Measurements from ENCODE around the gene PHETA1. TPM values are rescaled to one million over a fixed set of nuclear protein-coding genes. Genes with fewer than 3 reads are reported as not detected.
A peak's percentile ranks its signal among the peaks of the same experiment; 100 is the strongest.
"Not testable (repeated sequence)": the region's sequence is repeated elsewhere in the genome, so short reads cannot be mapped to it uniquely, and the experiment has no call there.

The PHETA1 gene
- total RNA-seq, 1 experiment from 2014 or later = 2.3 TPM

GRCh38 chr12:111351026-111351425, 17.9 kb downstream of the PHETA1 start:
- DNase-seq (ENCODE audit: low read depth) = no peak

DNA sequence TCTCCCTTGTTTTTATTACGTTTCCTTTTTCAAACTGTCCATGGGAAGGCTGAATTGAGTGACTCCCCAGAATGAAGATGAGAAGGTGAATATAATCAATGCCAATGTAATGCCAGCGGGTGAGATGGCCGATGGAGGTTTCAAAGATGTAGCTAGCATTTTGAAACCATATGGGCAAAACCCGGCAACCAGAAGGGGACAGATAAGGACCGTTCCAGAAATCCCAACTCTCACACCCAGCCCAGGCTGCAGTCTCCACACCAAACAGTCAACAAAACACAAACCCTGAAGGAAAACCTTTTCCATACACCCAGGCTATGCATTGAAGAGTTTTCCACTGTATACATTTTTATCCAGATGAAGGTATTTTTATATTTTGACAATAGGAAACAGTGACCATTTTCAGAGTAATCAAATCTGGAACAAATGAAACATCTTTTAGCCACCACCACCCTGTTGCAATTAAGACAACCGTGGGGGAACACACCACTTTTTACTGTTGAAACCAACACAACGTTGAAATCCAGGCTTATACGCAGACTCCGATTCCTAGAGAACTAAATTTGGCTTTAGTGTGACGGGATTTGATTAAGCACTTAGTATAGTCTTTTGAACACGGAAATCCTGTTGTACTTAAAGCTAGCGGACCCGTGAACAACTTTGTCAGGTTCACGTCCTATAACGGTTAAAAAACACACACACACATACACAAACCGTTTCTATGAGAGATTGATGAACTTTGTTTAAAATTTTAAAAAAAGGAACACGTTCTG, 19.0 kb downstream of the PHETA1 start:
- no peak for DNase-seq (ENCODE audit: low read depth)

DNA sequence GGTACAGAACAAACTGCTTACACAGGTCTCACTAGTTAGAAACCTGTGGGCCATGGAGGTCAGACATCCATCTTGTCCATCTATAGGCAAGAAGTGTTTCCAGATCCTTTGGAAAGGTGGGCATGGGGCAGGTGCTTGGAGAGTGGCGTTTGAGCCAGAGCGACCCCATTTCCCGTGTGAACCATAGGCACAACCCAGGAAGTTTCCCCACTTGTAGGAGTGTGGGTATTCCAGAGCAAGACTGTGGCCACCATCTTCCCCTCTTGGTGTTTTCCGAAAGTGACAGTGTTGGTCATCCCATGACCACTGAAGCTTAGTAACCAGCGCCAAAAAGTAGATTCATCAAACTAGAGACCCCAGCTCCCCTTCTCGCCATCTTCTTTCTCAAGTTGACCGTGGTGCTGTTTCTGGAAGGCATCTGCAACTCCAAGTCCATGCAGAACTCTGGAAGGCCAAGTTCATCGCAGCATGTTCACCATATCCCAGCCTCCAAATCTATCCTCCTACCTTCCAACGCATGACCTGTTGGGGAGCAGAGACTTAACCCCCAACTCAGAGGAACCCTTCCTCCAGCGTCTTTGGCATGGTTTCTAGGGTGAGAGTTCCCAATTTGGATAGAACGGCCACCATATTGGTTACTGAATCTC, 19.7 kb downstream of the PHETA1 start:
- DNase-seq (ENCODE audit: low read depth) = no peak

- no peak for DNase-seq (ENCODE audit: low read depth)
Observed at GRCh38 chr12:111347891-111348644, 20.8 kb downstream of the PHETA1 start.

DNA sequence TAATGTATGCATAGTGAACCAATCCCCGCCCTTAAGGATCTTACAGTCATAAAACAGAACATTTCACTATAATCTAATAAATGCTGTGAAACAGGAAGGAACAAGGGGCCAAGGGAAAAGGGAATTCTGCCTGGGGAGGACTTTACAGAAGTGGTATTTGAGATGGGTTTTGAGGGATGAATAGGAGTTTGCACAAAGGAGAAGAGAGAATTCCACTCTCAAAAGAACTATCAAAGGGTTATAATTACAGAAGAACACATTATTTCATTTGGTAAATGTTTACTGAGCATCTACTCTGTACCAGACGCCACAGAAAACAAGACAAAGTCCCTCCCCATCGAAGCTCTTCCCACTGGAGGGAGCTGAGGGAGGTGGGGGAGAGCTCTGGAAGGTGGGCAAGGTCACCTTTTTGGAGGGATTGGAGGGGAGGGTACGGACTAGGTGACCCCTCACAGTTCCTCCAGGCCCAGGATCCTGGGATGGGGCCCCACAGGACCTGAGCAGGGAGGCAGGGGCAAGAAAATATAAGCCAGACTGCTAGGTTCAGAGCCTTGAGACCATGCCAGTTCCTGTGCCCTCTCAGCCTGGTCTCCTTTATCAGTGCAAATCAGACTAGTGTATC, 24.5 kb downstream of the PHETA1 start:
- DNase-seq (ENCODE audit: low read depth) = no peak

- no peak for DNase-seq (ENCODE audit: low read depth)
Observed at GRCh38 chr12:111343181-111343580, 25.7 kb downstream of the PHETA1 start.

DNA sequence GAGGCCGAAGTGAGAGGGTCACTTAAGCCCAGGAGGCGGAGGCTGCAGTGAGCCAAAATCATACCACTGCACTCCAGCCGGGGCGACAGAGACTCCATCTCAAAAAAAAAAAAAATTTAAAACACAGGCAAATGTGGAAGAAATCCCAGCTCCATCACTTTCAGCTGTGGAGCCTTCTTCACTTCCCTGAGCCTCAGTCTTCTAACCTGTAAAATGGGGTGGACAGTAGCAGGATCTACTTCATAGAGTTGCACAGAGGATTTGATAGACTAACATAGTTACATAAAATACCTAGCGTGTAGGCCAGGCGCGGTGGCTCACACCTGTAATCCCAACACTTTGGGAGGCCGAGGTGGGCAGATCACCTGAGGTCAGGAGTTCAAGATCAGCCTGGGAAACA, 26.5 kb downstream of the PHETA1 start:
- no peak for DNase-seq (ENCODE audit: low read depth)

DNA sequence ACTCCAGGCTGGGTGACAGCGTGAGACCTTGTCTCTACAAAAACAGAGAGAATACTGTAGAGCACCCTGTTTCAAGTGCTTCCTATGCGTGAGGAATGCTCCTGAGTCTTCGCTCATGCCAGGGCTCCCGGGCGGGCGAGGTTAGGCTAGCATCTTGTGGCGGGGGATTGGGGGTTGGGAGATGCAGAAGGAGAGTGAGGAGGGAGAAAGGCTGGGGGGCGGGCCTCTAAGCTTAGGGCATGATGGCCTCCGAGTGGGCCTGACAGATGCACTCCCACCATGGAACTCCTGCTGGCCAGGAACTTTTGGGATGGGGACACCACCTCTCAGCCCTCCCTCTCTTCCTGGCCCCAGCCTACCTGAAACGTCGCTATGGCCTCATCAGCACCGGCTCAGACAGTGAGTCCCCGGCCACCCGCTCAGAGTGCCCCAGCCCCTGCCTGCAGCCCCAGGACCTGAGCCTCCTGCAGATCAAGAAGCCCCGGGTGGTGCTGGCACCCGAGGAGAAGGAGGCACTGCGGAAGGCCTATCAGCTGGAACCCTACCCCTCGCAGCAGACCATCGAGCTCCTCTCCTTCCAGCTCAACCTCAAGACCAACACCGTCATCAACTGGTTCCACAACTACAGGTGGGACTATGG, 27.3 kb downstream of the PHETA1 start:
- no peak for DNase-seq (ENCODE audit: low read depth)

DNA sequence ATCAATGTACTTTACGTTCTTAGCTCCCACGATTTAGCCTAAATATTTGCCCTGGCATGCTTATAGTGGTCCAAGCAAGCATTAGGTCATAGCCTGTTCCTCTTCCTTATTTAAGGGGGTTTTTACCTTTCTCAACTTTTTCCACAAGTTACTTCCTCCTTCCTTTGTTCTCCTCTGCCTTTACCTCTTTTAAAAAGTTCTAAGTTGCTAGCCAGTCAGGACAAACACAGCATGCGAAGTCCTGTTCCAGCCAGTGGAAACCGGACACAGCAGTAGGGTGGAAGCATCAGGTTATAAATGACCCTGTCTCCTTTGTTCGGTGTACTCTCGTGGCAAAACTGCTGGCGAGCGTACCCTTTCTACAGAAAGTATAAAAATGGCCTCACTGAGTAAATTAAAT, 28.2 kb downstream of the PHETA1 start:
- DNase-seq (ENCODE audit: low read depth) = not testable (repeated sequence)

DNA sequence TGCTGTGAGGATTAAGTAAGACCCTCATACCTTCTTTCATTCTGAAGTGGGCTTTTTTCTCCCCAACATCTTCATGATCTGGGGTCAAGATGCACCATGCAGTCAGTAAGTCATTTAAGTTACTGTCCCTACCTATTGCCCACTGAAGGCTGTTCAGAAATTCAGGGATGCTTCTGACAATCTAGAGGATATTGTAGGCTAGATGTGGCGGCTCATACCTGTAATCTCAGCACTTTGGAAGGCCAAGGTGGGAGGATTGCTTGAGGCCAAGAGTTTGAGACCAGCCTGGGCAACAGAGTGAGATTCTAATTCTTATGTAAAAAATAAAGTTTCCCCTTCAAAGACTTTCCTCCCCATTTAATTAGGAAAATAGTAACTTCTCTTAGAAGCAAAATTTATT, 28.7 kb downstream of the PHETA1 start:
- no peak for DNase-seq (ENCODE audit: low read depth)

DNA sequence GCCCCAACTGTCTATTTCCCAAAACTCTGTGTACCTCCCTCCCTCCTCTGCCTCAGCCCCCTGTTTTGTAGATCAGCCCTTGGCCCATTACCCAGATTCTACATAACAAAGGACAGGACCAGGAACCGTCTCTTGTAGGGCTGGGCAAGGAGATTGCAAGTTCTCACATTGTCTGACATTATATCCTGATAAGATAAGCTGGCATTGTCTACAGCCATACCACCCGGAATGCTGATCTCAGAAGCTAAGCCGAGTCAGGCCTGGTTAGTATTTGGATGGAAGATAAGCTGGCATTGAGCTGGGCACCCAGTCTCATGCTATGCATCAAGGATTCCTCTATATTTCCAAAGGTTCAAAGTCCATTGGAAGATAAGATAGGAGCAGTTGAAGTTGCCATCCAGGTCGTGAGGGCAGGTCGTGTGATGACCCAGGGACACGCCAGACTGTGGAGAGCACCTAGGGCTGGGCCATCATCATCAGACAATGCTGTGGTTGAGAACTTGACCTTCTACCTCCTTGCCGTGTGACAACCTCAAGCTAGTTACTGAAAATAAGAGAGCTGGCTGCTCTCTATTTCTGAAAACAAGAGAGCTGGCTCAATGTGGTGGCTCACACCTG, 29.5 kb downstream of the PHETA1 start:
- no peak for DNase-seq (ENCODE audit: low read depth)

- no peak for DNase-seq (ENCODE audit: low read depth)
Observed at GRCh38 chr12:111338096-111338495, 30.8 kb downstream of the PHETA1 start.

- no peak for DNase-seq (ENCODE audit: low read depth)
Observed at GRCh38 chr12:111337371-111337770, 31.5 kb downstream of the PHETA1 start.

DNA sequence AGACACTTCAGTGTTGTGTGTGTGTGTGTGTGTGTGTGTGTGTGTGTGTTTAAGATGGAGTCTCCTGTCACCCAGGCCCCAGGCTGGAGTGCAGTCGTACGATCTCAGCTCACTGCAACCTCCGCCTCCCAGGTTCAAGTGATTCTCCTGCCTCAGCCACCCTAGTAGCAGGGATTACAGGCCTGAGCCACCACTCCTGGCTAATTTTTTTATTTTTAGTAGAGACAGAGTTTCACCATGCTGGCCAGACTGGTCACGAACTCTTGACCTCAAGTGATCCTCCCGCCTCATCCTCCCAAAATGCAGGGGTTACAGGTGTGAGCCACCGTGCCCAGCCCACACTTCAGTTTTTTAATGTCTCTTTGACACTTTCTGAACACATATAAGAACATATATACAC, 32.5 kb downstream of the PHETA1 start:
- DNase-seq (ENCODE audit: low read depth) = not testable (repeated sequence)

DNA sequence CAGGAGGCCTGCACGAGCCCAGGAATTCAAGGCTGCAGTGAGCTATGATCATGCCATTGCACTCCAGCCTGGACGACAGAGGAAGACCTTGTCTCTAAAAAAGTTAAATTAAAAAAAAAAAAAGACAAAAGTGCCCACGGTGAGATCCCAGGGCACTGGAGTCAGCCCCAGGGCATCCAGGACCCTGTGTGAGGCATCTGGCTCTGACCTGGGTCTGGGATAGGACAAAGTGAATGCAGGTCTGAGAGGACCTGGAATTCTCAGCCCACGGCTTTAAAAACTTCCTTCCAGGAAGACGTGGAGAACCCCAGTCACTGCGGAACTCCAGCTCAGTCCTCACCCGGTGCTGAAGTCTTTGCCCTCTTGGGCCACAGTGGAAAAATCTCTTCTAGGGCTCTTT, 33.1 kb downstream of the PHETA1 start:
- no peak for DNase-seq (ENCODE audit: low read depth)

DNA sequence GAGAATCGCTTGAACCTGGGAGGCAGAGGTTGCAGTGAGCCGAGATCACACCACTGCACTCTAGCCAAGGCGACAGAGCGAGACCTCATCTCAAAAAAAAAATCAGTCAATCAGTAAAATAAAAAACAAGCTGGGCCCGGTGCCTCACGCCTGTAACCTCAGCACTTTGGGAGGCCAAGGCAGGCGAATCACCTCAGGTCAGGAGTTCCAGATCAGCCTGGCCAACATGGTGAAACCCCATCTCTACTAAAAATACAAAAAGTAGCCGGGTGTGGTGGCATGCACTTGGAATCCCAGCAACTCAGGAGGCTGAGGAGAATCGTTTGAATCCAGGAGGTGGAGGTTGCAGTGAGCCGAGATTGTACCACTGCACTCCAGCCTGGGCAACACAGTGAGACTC, 33.6 kb downstream of the PHETA1 start:
- DNase-seq (ENCODE audit: low read depth) = not testable (repeated sequence)

- no peak for DNase-seq (ENCODE audit: low read depth)
Observed at GRCh38 chr12:111334393-111334915, 34.4 kb downstream of the PHETA1 start.

- DNase-seq (ENCODE audit: low read depth) = peak; percentile 64
Observed at GRCh38 chr12:111330800-111331752, 37.8 kb downstream of the PHETA1 start.

- no peak for DNase-seq (ENCODE audit: low read depth)
Observed at GRCh38 chr12:111328138-111328537, 40.8 kb downstream of the PHETA1 start.

DNA sequence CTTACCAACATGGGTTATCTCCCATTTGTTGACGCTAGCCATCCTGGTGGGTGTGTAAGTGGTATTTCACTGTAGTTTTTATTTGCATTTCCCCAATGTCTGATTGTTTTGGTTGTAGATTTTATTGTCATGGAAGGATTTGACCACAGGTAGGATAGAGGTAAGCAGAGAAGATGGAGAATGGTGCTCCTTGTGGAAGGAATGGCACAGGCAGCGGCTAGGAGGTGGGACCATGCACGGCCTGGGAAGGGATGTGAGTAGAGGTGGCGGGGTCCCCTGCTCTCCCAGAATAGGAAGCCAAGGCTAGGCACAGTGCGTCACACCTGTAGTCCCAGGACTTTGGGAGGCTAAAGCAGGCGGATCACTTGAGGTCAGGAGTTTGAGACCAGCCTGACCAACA, 41.4 kb downstream of the PHETA1 start:
- no peak for DNase-seq (ENCODE audit: low read depth)

Measured in RPMI7951 (cell line).